K562 (cell line): ENCODE results near the gene C2orf42. TPM values are rescaled to one million over a fixed set of nuclear protein-coding genes. Genes with fewer than 3 reads are reported as not detected.

ENCODE experiments used
- ATF3 ChIP-seq, 2 experiments: fragments of 450-650 bp in 1 of 2; sonication (generic) in 1 of 2; formaldehyde crosslinking in 1 of 2; IDR thresholded peaks in 1 of 2; conservative IDR thresholded peaks in 1 of 2; 2 replicates each; pipeline versions ENCODE4 v1.6.1 to v1.8.1; 2016 to 2023; ENCODE audit warnings: mild to moderate bottlenecking in 2 of 2, moderate library complexity in 2 of 2, inconsistent platforms in 1 of 2, missing genetic modification reagents in 1 of 2
- CBFA2T2 ChIP-seq: fragments of 450-650 bp; conservative IDR thresholded peaks from 2 replicates; pipeline ENCODE4 v1.6.1; 2017; ENCODE audit warnings: mild to moderate bottlenecking
- CBFA2T3 ChIP-seq: fragments of 450-650 bp; IDR thresholded peaks from 2 replicates; pipeline ENCODE4 v1.6.1; 2017
- CBX5 ChIP-seq: IDR thresholded peaks from 2 replicates; pipeline ENCODE4 v1.6.1; 2014; ENCODE audit warnings: low read depth, borderline replicate concordance
- CTCFL ChIP-seq: IDR thresholded peaks from 2 replicates; pipeline ENCODE4 v1.6.1; 2011; ENCODE audit warnings: borderline replicate concordance, low read depth, mild to moderate bottlenecking, moderate library complexity, low read length; ENCODE audit not compliant: insufficient read depth, poor library complexity, severe bottlenecking
- E2F5 ChIP-seq: sonication (generic); formaldehyde crosslinking; IDR thresholded peaks from 2 replicates; pipeline ENCODE4 v1.8.0; 2022; ENCODE audit warnings: mild to moderate bottlenecking, missing genetic modification reagents
- FOXP1 ChIP-seq: sonication (generic); formaldehyde crosslinking; IDR thresholded peaks from 2 replicates; pipeline ENCODE4 v1.8.0; 2022; ENCODE audit warnings: mild to moderate bottlenecking, missing genetic modification reagents
- MTA2 ChIP-seq: fragments of 450-650 bp; IDR thresholded peaks from 2 replicates; pipeline ENCODE4 v1.6.1; 2016; ENCODE audit warnings: low read depth
- MYC ChIP-seq, 2 experiments: fragments of 250-450 bp in 1 of 2; sonication (Bioruptor Pico) in 1 of 2; IDR thresholded peaks; 2 replicates each; pipeline versions ENCODE4 v1.5.1 to v1.6.1; 2012 to 2021; ENCODE audit warnings: low read depth in 2 of 2, borderline replicate concordance in 1 of 2, improper control_type of control experiment in 1 of 2, low read length in 1 of 2, mild to moderate bottlenecking in 1 of 2, moderate library complexity in 1 of 2
- PHF8 ChIP-seq: fragments of 200-600 bp; sonication (generic); IDR thresholded peaks from 2 replicates; pipeline ENCODE4 v1.6.1; 2012; ENCODE audit warnings: mixed run types, mild to moderate bottlenecking, inconsistent platforms, low read length, moderate library complexity, borderline replicate concordance
- POLR2AphosphoS2 ChIP-seq: IDR thresholded peaks from 2 replicates; pipeline ENCODE4 v1.6.1; 2012; ENCODE audit warnings: low read length, improper control_type of control experiment
- SP2 ChIP-seq: IDR thresholded peaks from 2 replicates; pipeline ENCODE4 v1.6.1; 2011; ENCODE audit warnings: mild to moderate bottlenecking, low read depth, low read length, moderate library complexity; ENCODE audit not compliant: poor library complexity, severe bottlenecking; ENCODE audit errors: extremely low read depth
- TOE1 ChIP-seq, 2 experiments: fragments of 450-650 bp in 1 of 2; sonication (generic) in 1 of 2; formaldehyde crosslinking in 1 of 2; IDR thresholded peaks; 2 replicates each; pipeline versions ENCODE4 v1.7.1 to v1.8.0; 2016 to 2022; ENCODE audit warnings: borderline replicate concordance in 2 of 2, mild to moderate bottlenecking in 2 of 2, antibody characterized with exemption in 1 of 2, inconsistent platforms in 1 of 2, low read depth in 1 of 2, missing genetic modification reagents in 1 of 2, moderate library complexity in 1 of 2
- ZNF146 ChIP-seq: IDR thresholded peaks from one replicate; pipeline ENCODE4 v1.6.1; 2018; ENCODE audit warnings: missing compliant biosample characterization; ENCODE audit not compliant: unreplicated experiment
- ZNF184 ChIP-seq: sonication (generic); formaldehyde crosslinking; IDR thresholded peaks from 2 replicates; pipeline ENCODE4 v1.5.0; 2020; ENCODE audit warnings: missing genetic modification reagents
- ZNF263 ChIP-seq: sonication (generic); formaldehyde crosslinking; IDR thresholded peaks from 2 replicates; pipeline ENCODE4 v1.8.0; 2022; ENCODE audit warnings: mild to moderate bottlenecking, missing genetic modification reagents, borderline replicate concordance
- ZNF347 ChIP-seq: fragments of 450-650 bp; formaldehyde crosslinking; IDR thresholded peaks from 2 replicates; pipeline ENCODE4 v1.4.0; 2020; ENCODE audit warnings: low read depth, mild to moderate bottlenecking, moderate library complexity
- ZNF41 ChIP-seq: fragments of 250-450 bp; sonication (Bioruptor Pico); conservative IDR thresholded peaks from 2 replicates; pipeline ENCODE4 v1.4.0; 2020; ENCODE audit warnings: mild to moderate bottlenecking
- ZNF436 ChIP-seq: fragments of 250-450, 450-650 bp; sonication (Bioruptor Pico); formaldehyde crosslinking; IDR thresholded peaks from 2 replicates; pipeline ENCODE4 v1.7.0; 2020; ENCODE audit warnings: mild to moderate bottlenecking
- ZNF589 ChIP-seq: fragments of 200-800 bp; sonication (Bioruptor generic); IDR thresholded peaks from 2 replicates; pipeline ENCODE4 v1.6.1; 2016; ENCODE audit warnings: low read depth, missing genetic modification characterization, missing compliant biosample characterization
- ZNF655 ChIP-seq: fragments of 250-450 bp; sonication (Bioruptor Pico); IDR thresholded peaks from 2 replicates; pipeline ENCODE4 v1.5.0; 2021
- polyA plus RNA-seq, 8 experiments: library from polyadenylated mRNA; depleted of rRNA in 4 of 8; stranded (reverse) in 5 of 8; unstranded in 3 of 8; fragments of >200 nt; fragmentation: Nextera tagmentation in 2 of 8; fragmentation: Illumina TruSeq in 1 of 8; extraction: Ambion mirVana in 2 of 8; extraction: Trizol in 1 of 8; gene quantifications; 2 replicates each; pipeline versions ENCODE4 v1.2.1 to v1.2.3, GENCODE V29; 2011 to 2014; ENCODE audit warnings: inconsistent platforms in 1 of 8, missing spikeins in 1 of 8
- total RNA-seq, 7 experiments: library from RNA; depleted of rRNA in 6 of 7; stranded (reverse); fragments of >200 nt in 6 of 7; fragmentation: Illumina TruSeq in 2 of 7; extraction: Trizol in 2 of 7; gene quantifications; 2 replicates each; pipeline versions ENCODE4 v1.2.1 to v1.2.3, GENCODE V29; 2011 to 2021; ENCODE audit warnings: low replicate concordance in 1 of 7

The C2orf42 gene
- total and polyA plus RNA-seq, 9 of the 15 experiments (the other 6 are each of a cell fraction or from before 2014, with no cell fraction given): 4.6 to 10.9 (median 7.5) TPM

GRCh38 chr2:70142590-70143313 is 48.1 kb downstream of the C2orf42 start (continued):
- TF ChIP-seq PHF8 (no peak), ZNF589 (CRISPR knock-in tag) (no peak; the same call in 1 of the 2 replicates), MYC (IDR thresholded peaks at IDR 0.05; ENCODE audit: low read depth, low read length) (peak; percentile 96), MYC (CRISPR knock-in tag; IDR thresholded peaks at IDR 0.05; ENCODE audit: borderline replicate concordance, low read depth) (peak; percentile 80; the same call in 1 of the 2 replicates), TOE1 (IDR thresholded peaks at IDR 0.05; ENCODE audit: borderline replicate concordance) (peak; percentile 87; the same call in 1 of the 2 replicates), TOE1 (CRISPR knock-in tag; IDR thresholded peaks at IDR 0.05; ENCODE audit: borderline replicate concordance, low read depth) (peak; percentile 63; the same call in 1 of the 2 replicates), MTA2 (no peak), E2F5 (peak; percentile 96), CBFA2T2 (peak; percentile 37), ZNF146 (CRISPR knock-in tag) (no peak), CBFA2T3 (peak; percentile 47), CBX5 (no peak; the same call in 1 of the 2 replicates), ZNF655 (peak; percentile 67; the same call in 1 of the 2 replicates), SP2 (no peak), ZNF347 (no peak), POLR2AphosphoS2 (no peak), ZNF41 (CRISPR knock-in tag) (peak; percentile 55; the same call in 1 of the 2 replicates), ATF3 (IDR thresholded peaks at IDR 0.05) (peak; percentile 100), ATF3 (CRISPR knock-in tag; conservative IDR thresholded peaks at IDR 0.05) (peak; percentile 99), CTCFL (peak; percentile 42), ZNF263 (CRISPR knock-in tag) (no peak; the same call in 1 of the 2 replicates), ZNF436 (CRISPR knock-in tag) (no peak), FOXP1 (CRISPR knock-in tag) (no peak), ZNF184 (CRISPR knock-in tag) (no peak)
